PFSK-1 (cell line): Measurements from ENCODE around the gene NCOR1.

Source experiments
- FOXP2 ChIP-seq: optimal IDR thresholded peaks from 2 replicates; pipeline ENCODE3; 2011; ENCODE audit warnings: borderline replicate concordance, control low read depth, inconsistent platforms; ENCODE audit not compliant: insufficient read depth; ENCODE audit errors: extremely low read length, extremely low read depth
- POLR2AphosphoS5 ChIP-seq: IDR thresholded peaks from 2 replicates; pipeline ENCODE4 v1.6.1; 2012; ENCODE audit warnings: low read depth, mild to moderate bottlenecking, control low read depth, low read length, moderate library complexity
- REST ChIP-seq, 2 experiments: IDR thresholded peaks; 2 replicates each; pipeline versions ENCODE4 v1.6.1 to v1.8.0; 2011 to 2012; ENCODE audit warnings: low read depth in 2 of 2, low read length in 2 of 2, control low read depth in 1 of 2, inconsistent platforms in 1 of 2, mild to moderate bottlenecking in 1 of 2, moderate library complexity in 1 of 2; ENCODE audit not compliant: insufficient read depth in 1 of 2
- SIN3A ChIP-seq: IDR thresholded peaks from 2 replicates; pipeline ENCODE4 v1.6.1; 2012; ENCODE audit warnings: mild to moderate bottlenecking, low read length, moderate library complexity, borderline replicate concordance; ENCODE audit not compliant: insufficient read depth
- TAF1 ChIP-seq: IDR thresholded peaks from 2 replicates; pipeline ENCODE4 v1.6.1; 2012; ENCODE audit warnings: low read length, control low read depth, borderline replicate concordance; ENCODE audit not compliant: insufficient read depth

Gene NCOR1

GRCh38 chr17:16080366-16080765, 135.0 kb downstream of the NCOR1 start:
- no peak for TF ChIP-seq FOXP2
- no peak for TF ChIP-seq POLR2AphosphoS5
- TF ChIP-seq SIN3A: no peak
- no peak for TF ChIP-seq TAF1
- no peak for TF ChIP-seq REST (IDR thresholded peaks at IDR 0.05; ENCODE audit: insufficient read depth in 1 of 2, low read depth in 2 of 2, low read length in 2 of 2)

- TF ChIP-seq TAF1 (no peak), FOXP2 (no peak), POLR2AphosphoS5 (no peak), SIN3A (no peak), REST (IDR thresholded peaks at IDR 0.05; ENCODE audit: insufficient read depth in 1 of 2, low read depth in 2 of 2, low read length in 2 of 2) (no peak)
Measured at GRCh38 chr17:16075949-16076348, 139.4 kb downstream of the NCOR1 start.

- no peak for TF ChIP-seq TAF1
- no peak for TF ChIP-seq SIN3A
- no peak for TF ChIP-seq REST (IDR thresholded peaks at IDR 0.05; ENCODE audit: insufficient read depth in 1 of 2, low read depth in 2 of 2, low read length in 2 of 2)
Measured at GRCh38 chr17:16074423-16074822, 140.9 kb downstream of the NCOR1 start.

GRCh38 chr17:16073845-16074244, 141.5 kb downstream of the NCOR1 start:
- TF ChIP-seq SIN3A (no peak), TAF1 (no peak), REST (IDR thresholded peaks at IDR 0.05; ENCODE audit: insufficient read depth in 1 of 2, low read depth in 2 of 2, low read length in 2 of 2) (no peak), FOXP2 (no peak), POLR2AphosphoS5 (no peak)

GRCh38 chr17:16072031-16072430, 143.3 kb downstream of the NCOR1 start:
- TF ChIP-seq POLR2AphosphoS5 (no peak), FOXP2 (no peak), REST (IDR thresholded peaks at IDR 0.05; ENCODE audit: insufficient read depth in 1 of 2, low read depth in 2 of 2, low read length in 2 of 2) (no peak), SIN3A (no peak), TAF1 (no peak)
